ENCODE measurements around the gene PODXL.

GRCh38 chr7:131586759-131587158, 30.3 kb upstream of the PODXL start:
- TF ChIP-seq CTCF (IDR thresholded peaks at IDR 0.05): no peak
- TF ChIP-seq POLR2A (IDR thresholded peaks at IDR 0.05): no peak
